Measurements from ENCODE around the gene MIDN. TPM values are rescaled to one million over a fixed set of nuclear protein-coding genes. Genes with fewer than 3 reads are reported as not detected.

Gene MIDN
- total and polyA plus RNA-seq, 2 donors (not counting 3 experiments of a cell fraction or from before 2014, with no cell fraction given), result 20.0 to 85.9 TPM

GRCh38 chr19:1240925-1241324 lies 7.5 kb upstream of the MIDN start:
- intact Hi-C loops (cut with micrococcal nuclease) (loop anchor here (1.0 to 10.0 kb wide), 6 partner anchors 20 to 446 kb away; partner anchors contain the start of genes GPX4 and PTBP1), dilution Hi-C loops (cut with MboI; ENCODE audit: extremely low pct_ligation_motif_present, low sequenced_read_pairs) (no loop called here)
- H3K4me3 ChIP-seq (replicated peaks in 1 of 3; ENCODE audit: insufficient read depth in 1 of 3, low read depth in 1 of 3, low read length in 3 of 3), result no peak overlapping the region
- BruUV-seq (replicated peaks), result no TSS peak
- peaks cover 15% of the 10 kb centered on the region for H3K79me2 ChIP-seq (ENCODE audit: control insufficient read depth, insufficient read depth, low read length)
- no peak overlapping the region for H3K9ac ChIP-seq (replicated peaks; ENCODE audit: extremely low read depth, insufficient read depth, low read length)
- TF ChIP-seq EZH2 (IDR thresholded peaks at IDR 0.05; ENCODE audit: borderline replicate concordance, low read depth, low read length, severe bottlenecking) (no peak), JUN (IDR thresholded peaks at IDR 0.05; ENCODE audit: borderline replicate concordance, insufficient read depth, insufficient read length, low read depth) (no peak), GATA2 (IDR thresholded peaks at IDR 0.05; ENCODE audit: insufficient read depth, insufficient read length, low read depth, low read length) (no peak), CTCF (IDR thresholded peaks at IDR 0.05; ENCODE audit: extremely low read depth in 1 of 2, insufficient read depth in 1 of 2, low read depth in 1 of 2, low read length in 2 of 2) (no peak), MYC (IDR thresholded peaks at IDR 0.05; ENCODE audit: low read depth, low read length) (no peak), FOS (IDR thresholded peaks at IDR 0.05; ENCODE audit: borderline replicate concordance, insufficient read depth, low read length) (no peak), POLR2AphosphoS5 (IDR thresholded peaks at IDR 0.05; ENCODE audit: insufficient read depth, low read depth, low read length) (no peak), MAX (IDR thresholded peaks at IDR 0.05; ENCODE audit: insufficient read depth, insufficient read length) (no peak), POLR2A (IDR thresholded peaks at IDR 0.05; ENCODE audit: low read depth, low read length) (no peak)
- H3K4me1 ChIP-seq (ENCODE audit: control insufficient read depth, extremely low read depth, insufficient read depth, low read length), result peaks cover 12% of the 10 kb centered on the region
- no peaks in the 10 kb centered on the region for H4K20me1 ChIP-seq (replicated peaks; ENCODE audit: control insufficient read depth, extremely low read depth, insufficient read depth, low read length)
- DNase-seq (ENCODE audit: low read depth, low spot score) (no peak), FAIRE-seq (peak; percentile 77)
- H3K4me2 ChIP-seq (ENCODE audit: insufficient read depth, low read length), result peak overlapping the region; percentile 64
- no peak overlapping the region for H3K27ac ChIP-seq (ENCODE audit: insufficient read depth, low read depth, low read length)
- H3K9me1 ChIP-seq (replicated peaks; ENCODE audit: control insufficient read depth, extremely low read depth, insufficient read depth, low read length), result no peaks in the 10 kb centered on the region
- H3K36me3 ChIP-seq (ENCODE audit: control insufficient read depth in 2 of 2, extremely low read depth in 1 of 2, insufficient read depth in 2 of 2, low read length in 2 of 2), result no peaks in the 10 kb centered on the region
- ChIA-PET POLR2A (interaction anchor here (1.0 to 1.7 kb wide), 2 partner anchors 26 to 28 kb away, joined by 3 to 12 read pairs; partner anchors contain the start of gene CIRBP), CTCF (interaction anchor here (0.6 to 7.3 kb wide), 5 partner anchors 20 to 127 kb away, joined by 4 to 1001 read pairs (median 4); partner anchors contain the start of gene CIRBP)
- H2AFZ ChIP-seq (ENCODE audit: low read depth, low read length), result no peak overlapping the region
- no peaks in the 10 kb centered on the region for H3K9me3 ChIP-seq (replicated peaks; ENCODE audit: control insufficient read depth, insufficient read depth, low read length)
- H3K27me3 ChIP-seq (ENCODE audit: control insufficient read depth in 2 of 2, insufficient read depth in 2 of 2, low read length in 2 of 2), result no peaks in the 10 kb centered on the region

Measured in endothelial cell of umbilical vein (primary cell).